OCI-M2 (cell line): ENCODE measurements around the gene PTPRG.
"Not testable (repeated sequence)": the region's sequence is repeated elsewhere in the genome, so short reads cannot be mapped to it uniquely, and the experiment has no call there.

Experiments
- DNase-seq: peaks from one replicate; lab custom pipeline; 2025; ENCODE audit not compliant: unreplicated experiment; lab: John Stamatoyannopoulos, UW

PTPRG gene

GRCh38 chr3:61743686-61744242, 182.4 kb downstream of the PTPRG start:
- no peak for DNase-seq

GRCh38 chr3:61748288-61748687, 186.9 kb downstream of the PTPRG start:
- DNase-seq, result no peak

- DNase-seq, result no peak
Measured at GRCh38 chr3:61750766-61751165, 189.4 kb downstream of the PTPRG start.

- DNase-seq, result no peak
Measured at GRCh38 chr3:61758839-61759238, 197.5 kb downstream of the PTPRG start.

GRCh38 chr3:61760783-61761182, 199.4 kb downstream of the PTPRG start:
- not testable (repeated sequence) for DNase-seq

- no peak for DNase-seq
Measured at GRCh38 chr3:61761694-61762430, 200.5 kb downstream of the PTPRG start.

- DNase-seq, result no peak
Measured at GRCh38 chr3:61765157-61765876, 203.9 kb downstream of the PTPRG start.

- no peak for DNase-seq
Measured at GRCh38 chr3:61768284-61769037, 207.1 kb downstream of the PTPRG start.

- no peak for DNase-seq
Measured at GRCh38 chr3:61769266-61769990, 208.1 kb downstream of the PTPRG start.

GRCh38 chr3:61771976-61772375, 210.6 kb downstream of the PTPRG start:
- no peak for DNase-seq

GRCh38 chr3:61772456-61772855, 211.1 kb downstream of the PTPRG start:
- DNase-seq, result no peak

- DNase-seq, result no peak
Measured at GRCh38 chr3:61774279-61774890, 213.0 kb downstream of the PTPRG start.

- no peak for DNase-seq
Measured at GRCh38 chr3:61776390-61776789, 215.0 kb downstream of the PTPRG start.

- no peak for DNase-seq
Measured at GRCh38 chr3:61777483-61777882, 216.1 kb downstream of the PTPRG start.

- DNase-seq, result no peak
Measured at GRCh38 chr3:61778095-61778494, 216.7 kb downstream of the PTPRG start.

GRCh38 chr3:61780016-61780415, 218.6 kb downstream of the PTPRG start:
- no peak for DNase-seq

- DNase-seq, result no peak
Measured at GRCh38 chr3:61780455-61781228, 219.3 kb downstream of the PTPRG start.

GRCh38 chr3:61783993-61784718, 222.8 kb downstream of the PTPRG start:
- no peak for DNase-seq
